ENCODE data around the gene GLUL. TPM values are rescaled to one million over a fixed set of nuclear protein-coding genes. Genes with fewer than 3 reads are reported as not detected.

The GLUL gene
- total RNA-seq, 1 donor from 2014 or later: 368 TPM

DNA sequence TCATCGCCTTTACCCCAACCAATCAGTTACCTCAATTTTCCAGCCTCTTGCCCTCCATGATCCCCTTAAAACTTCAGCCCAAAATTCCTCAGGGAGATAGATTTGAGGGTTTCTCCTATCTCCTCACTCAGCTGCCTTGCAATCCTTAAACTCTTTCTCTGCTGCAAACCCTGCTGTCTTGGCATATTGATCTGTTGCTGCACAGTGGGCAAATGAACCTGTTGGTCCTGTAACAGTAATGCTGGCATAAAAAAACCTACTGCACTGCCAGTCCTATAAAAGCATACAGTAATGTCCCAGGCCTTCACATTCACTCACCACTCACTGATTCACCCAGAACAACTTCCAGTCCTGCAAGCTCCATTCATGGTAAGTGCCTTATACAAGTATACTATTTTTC, 14.0 kb upstream of the GLUL start:
- Histone ChIP-seq H3K4me1 (peaks cover 7% of the 10 kb centered on the region), H3K36me3 (no peaks in the 10 kb centered on the region), H3K27me3 (ENCODE audit: low read depth) (peaks cover 31% of the 10 kb centered on the region), H3K27ac (replicated peaks) (no peak overlapping the region), H3K4me3 (no peak overlapping the region), H3K9me3 (replicated peaks) (peaks cover 13% of the 10 kb centered on the region)
- no peak for DNase-seq
- TF ChIP-seq, protein P1, sequence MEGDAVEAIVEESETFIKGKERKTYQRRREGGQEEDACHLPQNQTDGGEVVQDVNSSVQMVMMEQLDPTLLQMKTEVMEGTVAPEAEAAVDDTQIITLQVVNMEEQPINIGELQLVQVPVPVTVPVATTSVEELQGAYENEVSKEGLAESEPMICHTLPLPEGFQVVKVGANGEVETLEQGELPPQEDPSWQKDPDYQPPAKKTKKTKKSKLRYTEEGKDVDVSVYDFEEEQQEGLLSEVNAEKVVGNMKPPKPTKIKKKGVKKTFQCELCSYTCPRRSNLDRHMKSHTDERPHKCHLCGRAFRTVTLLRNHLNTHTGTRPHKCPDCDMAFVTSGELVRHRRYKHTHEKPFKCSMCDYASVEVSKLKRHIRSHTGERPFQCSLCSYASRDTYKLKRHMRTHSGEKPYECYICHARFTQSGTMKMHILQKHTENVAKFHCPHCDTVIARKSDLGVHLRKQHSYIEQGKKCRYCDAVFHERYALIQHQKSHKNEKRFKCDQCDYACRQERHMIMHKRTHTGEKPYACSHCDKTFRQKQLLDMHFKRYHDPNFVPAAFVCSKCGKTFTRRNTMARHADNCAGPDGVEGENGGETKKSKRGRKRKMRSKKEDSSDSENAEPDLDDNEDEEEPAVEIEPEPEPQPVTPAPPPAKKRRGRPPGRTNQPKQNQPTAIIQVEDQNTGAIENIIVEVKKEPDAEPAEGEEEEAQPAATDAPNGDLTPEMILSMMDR (IDR thresholded peaks at IDR 0.05; ENCODE audit: borderline replicate concordance): no peak
- intact Hi-C loops (cut with micrococcal nuclease): no loop called here

DNA sequence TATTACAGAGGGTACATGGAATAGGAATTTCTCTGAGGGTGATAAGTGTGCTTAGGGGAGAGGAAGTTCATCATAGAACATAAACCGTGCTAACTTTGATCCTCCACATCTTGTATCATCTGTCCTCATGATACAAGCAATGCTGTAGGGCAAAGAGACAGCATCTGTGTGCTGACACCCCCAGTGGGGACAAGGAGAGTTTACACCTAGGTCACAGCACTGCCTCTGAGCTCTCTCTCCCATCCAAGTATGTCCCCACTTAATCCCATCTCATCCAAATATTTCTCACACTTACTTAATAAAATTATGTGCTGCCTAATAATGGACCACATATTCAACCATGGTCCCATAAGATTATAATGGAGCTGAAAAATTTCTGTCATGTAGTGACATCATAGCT, 13.2 kb upstream of the GLUL start:
- Histone ChIP-seq H3K36me3 (no peaks in the 10 kb centered on the region), H3K27me3 (ENCODE audit: low read depth) (peaks cover 31% of the 10 kb centered on the region), H3K4me3 (no peak overlapping the region), H3K27ac (replicated peaks) (no peak overlapping the region), H3K9me3 (replicated peaks) (peaks cover 13% of the 10 kb centered on the region), H3K4me1 (no peaks in the 10 kb centered on the region)
- no peak for DNase-seq
- TF ChIP-seq, protein P1 (IDR thresholded peaks at IDR 0.05; ENCODE audit: borderline replicate concordance): no peak
- intact Hi-C loops (cut with micrococcal nuclease): no loop called here

DNA sequence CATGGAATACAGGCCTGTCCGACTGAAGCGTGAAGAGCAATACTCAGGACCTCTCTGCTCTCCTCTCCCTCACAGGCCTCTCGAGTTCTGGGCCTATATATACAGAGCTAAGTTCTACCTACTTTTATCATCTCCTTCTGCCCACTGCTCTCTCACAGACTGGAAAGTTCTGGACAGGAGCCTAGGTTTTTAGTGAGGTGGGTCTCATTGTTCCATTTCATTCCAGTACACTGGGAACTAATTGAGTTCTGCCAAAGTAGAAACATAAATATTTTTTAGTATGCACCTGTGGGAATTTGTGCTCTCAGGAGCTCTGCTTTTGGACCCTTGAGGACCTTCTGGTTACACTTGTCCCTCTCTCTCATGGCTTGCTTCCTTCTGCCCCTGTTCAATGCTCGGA, 9.0 kb upstream of the GLUL start, which contains the start of gene TEDDM1:
Gene TEDDM1 (minus strand): TSS at position 101 of the 400 bp plus-strand sequence. CDS start 182 bp downstream, outside the sequence.
- H3K4me1 ChIP-seq: peaks cover 23% of the 10 kb centered on the region
- H3K9me3 ChIP-seq (replicated peaks): peaks cover 5% of the 10 kb centered on the region
- H3K4me3 ChIP-seq: no peak within 1 kb of the TSS
- DNase-seq: no peak
- TF ChIP-seq, protein P1 (IDR thresholded peaks at IDR 0.05; ENCODE audit: borderline replicate concordance): no peak
- no peaks in the 10 kb centered on the region for H3K36me3 ChIP-seq
- H3K27ac ChIP-seq (replicated peaks): no peak within 1 kb of the TSS
- intact Hi-C loops (cut with micrococcal nuclease): no loop called here
- peaks cover 9% of the 10 kb centered on the region for H3K27me3 ChIP-seq (ENCODE audit: low read depth)

DNA sequence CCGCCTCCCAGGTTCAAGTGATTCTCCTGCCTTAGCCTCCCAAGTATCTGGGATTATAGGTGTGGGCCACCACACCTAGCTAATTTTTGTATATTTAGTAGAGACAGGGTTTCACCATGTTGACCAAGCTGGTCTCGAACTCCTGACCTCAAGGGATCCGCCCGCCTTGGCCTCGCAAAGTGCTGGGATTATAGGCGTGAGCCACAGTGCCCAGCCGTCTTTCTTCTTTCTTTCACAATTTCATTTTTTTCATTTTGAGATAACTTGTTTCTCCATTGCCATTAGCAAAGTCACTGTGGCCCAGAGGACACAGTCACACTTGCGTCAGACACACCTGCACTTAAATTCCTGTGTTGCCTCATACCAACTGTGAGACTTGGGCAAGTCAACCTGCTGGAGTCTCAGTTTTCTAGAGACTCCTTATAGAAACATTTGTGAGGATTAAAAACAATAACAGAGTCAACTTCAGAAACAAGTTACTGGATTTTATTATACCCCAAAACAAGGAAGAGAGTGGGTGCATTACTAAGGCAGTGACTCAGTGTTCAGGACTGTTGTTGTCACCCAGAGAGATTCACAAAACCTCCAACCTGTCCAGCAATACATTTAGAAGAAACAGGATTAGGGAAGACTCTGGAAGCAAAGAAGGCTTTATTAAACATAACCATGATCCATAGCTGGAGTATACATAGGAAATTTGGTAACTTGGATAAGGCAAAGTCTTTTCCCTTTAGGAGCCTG, 6.2 kb upstream of the GLUL start:
- Histone ChIP-seq H3K9me3 (replicated peaks) (no peaks in the 10 kb centered on the region), H3K27me3 (ENCODE audit: low read depth) (no peaks in the 10 kb centered on the region), H3K4me1 (peaks cover 42% of the 10 kb centered on the region), H3K27ac (replicated peaks) (peak overlapping the region; percentile 97), H3K36me3 (no peaks in the 10 kb centered on the region), H3K4me3 (no peak overlapping the region)
- intact Hi-C loops (cut with micrococcal nuclease): loop anchor here (2.0 to 5.0 kb wide), 2 partner anchors 255 to 311 kb away; no protein-coding TSS in a partner anchor
- TF ChIP-seq, protein P1 (IDR thresholded peaks at IDR 0.05; ENCODE audit: borderline replicate concordance): no peak
- DNase-seq: no peak

DNA sequence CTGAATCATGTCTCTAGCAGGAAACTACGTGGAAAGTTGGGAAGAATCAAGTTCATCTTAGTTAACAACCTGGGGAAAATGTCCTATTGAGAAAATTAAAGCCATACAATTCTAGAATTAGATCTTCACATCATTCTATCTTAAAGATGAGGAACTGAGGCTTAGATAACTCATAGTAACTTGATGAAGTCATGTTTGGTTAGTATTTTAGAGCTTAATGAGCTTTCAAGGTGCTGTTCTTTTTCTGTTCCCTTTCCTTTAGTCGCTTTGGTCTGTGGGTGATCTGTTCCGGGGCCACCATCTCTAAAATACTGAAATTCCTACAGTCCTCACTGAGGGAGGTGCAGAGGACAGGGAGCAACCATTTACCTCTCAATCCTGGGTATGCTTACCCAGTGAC, 4.3 kb upstream of the GLUL start:
- peaks cover 59% of the 10 kb centered on the region for H3K4me1 ChIP-seq
- TF ChIP-seq, protein P1 (IDR thresholded peaks at IDR 0.05; ENCODE audit: borderline replicate concordance): no peak
- intact Hi-C loops (cut with micrococcal nuclease): loop anchor here (2.0 to 5.0 kb wide), 2 partner anchors 253 to 309 kb away; no protein-coding TSS in a partner anchor
- DNase-seq: no peak
- no peaks in the 10 kb centered on the region for H3K9me3 ChIP-seq (replicated peaks)
- H3K4me3 ChIP-seq: no peak overlapping the region
- peak overlapping the region; percentile 97 for H3K27ac ChIP-seq (replicated peaks)
- no peaks in the 10 kb centered on the region for H3K36me3 ChIP-seq
- H3K27me3 ChIP-seq (ENCODE audit: low read depth): no peaks in the 10 kb centered on the region
